Measurements from ENCODE around the gene HIRIP3. TPM values are rescaled to one million over a fixed set of nuclear protein-coding genes. Genes with fewer than 3 reads are reported as not detected.

The HIRIP3 gene
- total RNA-seq, 1 experiment from 2014 or later, result 21.0 TPM

GRCh38 chr16:29983420-29984136 is 11.8 kb downstream of the HIRIP3 start:
- no peak for DNase-seq (ENCODE audit: low read depth)

- no peak for DNase-seq (ENCODE audit: low read depth)
Measured at GRCh38 chr16:29982560-29983419, 12.6 kb downstream of the HIRIP3 start.

- DNase-seq (ENCODE audit: low read depth), result no peak
Measured at GRCh38 chr16:29978564-29979270, 16.7 kb downstream of the HIRIP3 start.

- no peak for DNase-seq (ENCODE audit: low read depth)
Measured at GRCh38 chr16:29978081-29978480, 17.3 kb downstream of the HIRIP3 start.

- DNase-seq (ENCODE audit: low read depth), result no peak
Measured at GRCh38 chr16:29977063-29977825, 18.2 kb downstream of the HIRIP3 start.

GRCh38 chr16:29975811-29976511 is 19.5 kb downstream of the HIRIP3 start:
- DNase-seq (ENCODE audit: low read depth), result no peak

GRCh38 chr16:29975134-29975538 is 20.3 kb downstream of the HIRIP3 start:
- no peak for DNase-seq (ENCODE audit: low read depth)

- no peak for DNase-seq (ENCODE audit: low read depth)
Measured at GRCh38 chr16:29974291-29975133, 20.9 kb downstream of the HIRIP3 start.

GRCh38 chr16:29973384-29974246 is 21.8 kb downstream of the HIRIP3 start, which contains the start of gene TAOK2:
Gene TAOK2 (plus strand): TSS chr16:29973868. CDS start chr16:29977773, 3,905 bp downstream.
- DNase-seq (ENCODE audit: low read depth), result peak; percentile 96

- DNase-seq (ENCODE audit: low read depth), result no peak
Measured at GRCh38 chr16:29972992-29973383, 22.4 kb downstream of the HIRIP3 start.

- DNase-seq (ENCODE audit: low read depth), result no peak
Measured at GRCh38 chr16:29972500-29972899, 22.9 kb downstream of the HIRIP3 start.

- no peak for DNase-seq (ENCODE audit: low read depth)
Measured at GRCh38 chr16:29971304-29971703, 24.1 kb downstream of the HIRIP3 start.

GRCh38 chr16:29968205-29968604 is 27.2 kb downstream of the HIRIP3 start:
- DNase-seq (ENCODE audit: low read depth), result no peak

- DNase-seq (ENCODE audit: low read depth), result no peak
Measured at GRCh38 chr16:29963021-29963743, 32.2 kb downstream of the HIRIP3 start.

GRCh38 chr16:29962344-29962994 is 32.9 kb downstream of the HIRIP3 start:
- DNase-seq (ENCODE audit: low read depth), result peak; percentile 42

GRCh38 chr16:29961479-29962343 is 33.7 kb downstream of the HIRIP3 start, which contains the start of gene TMEM219:
Gene TMEM219 (plus strand): TSS chr16:29962079. CDS start chr16:29963144, 1,065 bp downstream.
- peak; percentile 88 for DNase-seq (ENCODE audit: low read depth)

- DNase-seq (ENCODE audit: low read depth), result no peak
Measured at GRCh38 chr16:29961127-29961478, 34.3 kb downstream of the HIRIP3 start.
